GM13976 (cell line): ENCODE data around the gene SMARCA4.

ENCODE experiments used
- DNase-seq: peaks from one replicate; pipeline ENCODE4 v3.0.0; 2012; ENCODE audit warnings: low spot score
- CTCF ChIP-seq: IDR thresholded peaks from 2 replicates; pipeline ENCODE4 v1.5.1; 2012; ENCODE audit warnings: borderline replicate concordance, mild to moderate bottlenecking; ENCODE audit not compliant: insufficient read depth; ENCODE audit errors: extremely low read depth, missing control alignments, control extremely low read depth
- in situ Hi-C: fragments of 300-500 bp; cut with MboI; formaldehyde crosslinking; loops from one replicate; pipeline ENCODE4 v1.12.0; 2022; ENCODE audit warnings: low sequenced_read_pairs, mixed read lengths, inconsistent platforms; ENCODE audit not compliant: unreplicated experiment

Gene SMARCA4

DNA sequence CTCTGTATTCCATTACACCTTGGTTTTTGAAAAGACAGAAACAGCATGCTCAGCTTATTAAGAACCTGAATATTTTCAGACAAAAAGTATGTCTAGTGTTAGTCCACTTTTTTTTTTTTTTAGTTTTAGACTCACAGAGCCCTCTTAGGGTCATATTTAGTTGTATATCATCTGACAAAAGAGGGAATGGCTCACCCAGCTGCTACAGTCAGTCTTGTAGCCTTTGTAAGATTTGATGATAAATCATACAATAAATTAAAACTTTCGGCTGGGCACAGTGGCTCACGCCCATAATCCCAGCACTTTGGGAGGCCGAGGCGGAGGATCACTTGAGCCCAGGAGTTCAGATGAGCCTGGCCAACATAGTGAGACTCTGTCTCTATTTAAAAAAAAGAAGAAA, 84.7 kb downstream of the SMARCA4 start:
- in situ Hi-C loops = loop anchor here (10.0 kb wide), 1 partner anchor 159 kb away; no protein-coding TSS in a partner anchor
- no peak for TF ChIP-seq CTCF

GRCh38 chr19:11046605-11047354, 86.0 kb downstream of the SMARCA4 start:
- DNase-seq = no peak
- TF ChIP-seq CTCF = no peak
- in situ Hi-C loops = loop anchor here (10.0 kb wide), 1 partner anchor 158 kb away; no protein-coding TSS in a partner anchor

More for the DNA sequence above, 84.7 kb downstream of the SMARCA4 start:
- no peak for DNase-seq

GRCh38 chr19:11047866-11048265, 87.0 kb downstream of the SMARCA4 start:
- no peak for TF ChIP-seq CTCF
- no peak for DNase-seq
- in situ Hi-C loops = loop anchor here (10.0 kb wide), 1 partner anchor 157 kb away; no protein-coding TSS in a partner anchor

DNA sequence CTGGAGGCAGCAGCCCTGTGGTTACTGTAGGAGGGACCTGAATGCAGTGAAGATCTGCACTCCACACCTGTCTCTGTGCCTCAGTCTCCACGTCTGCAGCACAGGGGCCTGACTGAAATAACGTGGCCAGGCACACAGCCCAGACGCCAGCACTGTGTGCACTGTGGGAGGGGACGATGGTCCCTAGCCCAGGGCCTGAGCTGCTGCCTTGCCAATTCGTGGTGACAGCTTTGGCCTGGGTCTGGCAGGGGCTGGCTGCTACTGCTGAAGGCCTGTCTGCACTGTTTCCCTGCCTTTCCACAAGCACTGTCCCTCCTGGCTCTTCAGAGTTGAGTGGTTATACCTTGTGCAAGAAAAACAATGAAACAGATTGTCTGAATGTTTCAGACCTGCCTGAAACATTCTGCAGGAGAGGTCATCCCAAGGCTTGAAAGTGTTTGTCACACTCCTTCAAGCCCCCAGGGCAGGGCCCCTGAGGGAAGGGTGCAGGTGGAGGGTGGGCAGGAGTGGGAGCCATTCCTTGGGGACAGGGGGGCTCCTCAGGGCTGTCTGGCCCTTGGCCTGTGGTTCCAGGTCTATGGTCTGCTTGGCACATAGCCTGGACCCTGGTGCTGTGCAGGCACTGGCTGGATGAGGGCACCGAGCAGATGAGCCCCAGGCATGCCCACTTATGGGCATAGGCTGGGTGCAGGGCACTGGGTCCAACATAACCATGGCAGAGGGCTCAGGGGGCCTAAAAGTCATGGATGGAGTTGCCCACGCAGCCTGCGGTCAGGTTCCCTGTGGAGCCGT, 89.7 kb downstream of the SMARCA4 start:
- DNase-seq = no peak
- in situ Hi-C loops = no loop called here
- TF ChIP-seq CTCF = no peak

GRCh38 chr19:11053817-11054195, 93.0 kb downstream of the SMARCA4 start:
- DNase-seq = no peak
- TF ChIP-seq CTCF = no peak
- in situ Hi-C loops = no loop called here

DNA sequence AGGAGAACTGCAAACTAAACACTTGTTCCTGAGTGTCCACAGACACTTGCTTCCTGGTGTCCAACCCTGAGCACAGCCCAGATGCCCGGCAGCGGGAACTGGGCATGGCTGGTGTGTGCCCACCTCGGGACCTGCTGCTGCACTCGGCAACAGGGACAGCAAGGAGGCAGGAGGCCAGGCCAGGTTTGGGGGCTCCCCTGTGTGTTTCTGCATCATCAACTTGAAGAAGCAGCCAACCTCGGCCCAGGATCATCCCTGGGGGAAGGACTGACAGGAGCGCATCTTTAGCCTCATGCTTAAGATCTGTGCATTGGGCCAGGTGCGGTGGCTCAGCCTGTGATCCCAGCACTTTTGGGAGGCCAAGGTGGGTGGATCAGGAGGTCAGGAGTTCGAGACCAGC, 93.4 kb downstream of the SMARCA4 start:
- no peak for DNase-seq
- in situ Hi-C loops = no loop called here
- no peak for TF ChIP-seq CTCF
